HepG2 (cell line): ENCODE results near the gene CFAP70. TPM values are rescaled to one million over a fixed set of nuclear protein-coding genes. Genes with fewer than 3 reads are reported as not detected.
A peak's percentile ranks its signal among the peaks of the same experiment; 100 is the strongest.

Source experiments
- ARNTL ChIP-seq: sonication (generic); formaldehyde crosslinking; IDR thresholded peaks from 2 replicates; pipeline ENCODE4 v1.4.0; 2020; ENCODE audit warnings: mild to moderate bottlenecking, missing genetic modification reagents
- CHD4 ChIP-seq: fragments of 200-600 bp; sonication (generic); IDR thresholded peaks from 2 replicates; pipeline ENCODE4 v1.7.0; 2017; ENCODE audit warnings: mild to moderate bottlenecking, low read length, borderline replicate concordance
- DDIT3 ChIP-seq: sonication (generic); formaldehyde crosslinking; IDR thresholded peaks from 2 replicates; pipeline ENCODE4 v1.4.0; 2020; ENCODE audit warnings: mild to moderate bottlenecking, missing genetic modification reagents
- FOXA1 ChIP-seq, 2 experiments: fragments of 450-650 bp in 1 of 2; sonication (generic) in 1 of 2; formaldehyde crosslinking in 1 of 2; IDR thresholded peaks; 2 replicates each; pipeline versions ENCODE4 v1.4.0 to v1.6.1; 2016 to 2020; ENCODE audit warnings: missing genetic modification reagents in 1 of 2
- KDM5A ChIP-seq: fragments of 200-600 bp; sonication (generic); IDR thresholded peaks from 2 replicates; pipeline ENCODE4 v1.7.0; 2018; ENCODE audit warnings: antibody characterized with exemption, mild to moderate bottlenecking, low read length, borderline replicate concordance
- MAZ ChIP-seq, 2 experiments: sonication (generic) in 1 of 2; formaldehyde crosslinking in 1 of 2; IDR thresholded peaks; 2 replicates each; pipeline versions ENCODE4 v1.5.0 to v1.6.1; 2012 to 2020; ENCODE audit warnings: low read depth in 2 of 2, mild to moderate bottlenecking in 2 of 2, borderline replicate concordance in 1 of 2, improper control_type of control experiment in 1 of 2, low read length in 1 of 2, missing genetic modification reagents in 1 of 2, moderate library complexity in 1 of 2
- MYC ChIP-seq: sonication (generic); formaldehyde crosslinking; IDR thresholded peaks from 2 replicates; pipeline ENCODE4 v1.9.0; 2021; ENCODE audit warnings: missing genetic modification reagents, borderline replicate concordance
- MYNN ChIP-seq: sonication (generic); formaldehyde crosslinking; IDR thresholded peaks from 2 replicates; pipeline ENCODE4 v1.4.0; 2020; ENCODE audit warnings: mild to moderate bottlenecking, low read depth, missing genetic modification reagents
- POLR2AphosphoS5 ChIP-seq: IDR thresholded peaks from 2 replicates; pipeline ENCODE4 v1.6.1; 2012; ENCODE audit warnings: low read depth, low read length
- SAP130 ChIP-seq: IDR thresholded peaks from 2 replicates; pipeline ENCODE4 v1.6.1; 2016; ENCODE audit warnings: low read depth
- SP1 ChIP-seq, 2 experiments: fragments of 450-650 bp in 1 of 2; sonication (generic) in 1 of 2; formaldehyde crosslinking in 1 of 2; IDR thresholded peaks; 2 replicates each; pipeline versions ENCODE4 v1.4.0 to v1.6.1; 2016 to 2020; ENCODE audit warnings: missing genetic modification reagents in 1 of 2
- SPEN ChIP-seq: sonication (generic); formaldehyde crosslinking; IDR thresholded peaks from 2 replicates; pipeline ENCODE4 v1.5.1; 2020; ENCODE audit warnings: low read depth, mild to moderate bottlenecking, missing genetic modification reagents
- ZNF24 ChIP-seq: fragments of 450-650 bp; IDR thresholded peaks from 2 replicates; pipeline ENCODE4 v1.6.1; 2017; ENCODE audit warnings: antibody characterized with exemption, mild to moderate bottlenecking
- ZNF280B ChIP-seq: sonication (generic); formaldehyde crosslinking; IDR thresholded peaks from 2 replicates; pipeline ENCODE4 v1.5.0; 2020; ENCODE audit warnings: missing genetic modification reagents, mild to moderate bottlenecking, borderline replicate concordance
- ZNF282 ChIP-seq: fragments of 450-650 bp; IDR thresholded peaks from 2 replicates; pipeline ENCODE4 v1.6.1; 2018; ENCODE audit not compliant: partially characterized antibody
- ZNF441 ChIP-seq: sonication (generic); formaldehyde crosslinking; IDR thresholded peaks from 2 replicates; pipeline ENCODE4 v1.7.0; 2021; ENCODE audit warnings: missing genetic modification reagents, borderline replicate concordance
- ZNF451 ChIP-seq: sonication (generic); formaldehyde crosslinking; IDR thresholded peaks from 2 replicates; pipeline ENCODE4 v1.5.0; 2020; ENCODE audit warnings: mild to moderate bottlenecking, missing genetic modification reagents
- ZNF713 ChIP-seq: sonication (generic); formaldehyde crosslinking; IDR thresholded peaks from 2 replicates; pipeline ENCODE4 v1.4.0; 2020; ENCODE audit warnings: mild to moderate bottlenecking, missing genetic modification reagents
- ZNF720 ChIP-seq: sonication (generic); formaldehyde crosslinking; IDR thresholded peaks from 2 replicates; pipeline ENCODE4 v1.4.0; 2020; ENCODE audit warnings: missing genetic modification reagents
- polyA plus RNA-seq, 8 experiments: library from polyadenylated mRNA; depleted of rRNA in 3 of 8; stranded (reverse) in 7 of 8; unstranded in 1 of 8; fragments of >200 nt; fragmentation: Illumina TruSeq in 4 of 8; extraction: Trizol in 4 of 8; gene quantifications; 2 replicates each; pipeline versions ENCODE4 v1.2.1 to v1.2.3, GENCODE V29; 2011 to 2016; ENCODE audit warnings: low read depth in 4 of 8, missing spikeins in 1 of 8, mixed read lengths in 1 of 8; ENCODE audit not compliant: insufficient read depth in 1 of 8
- total RNA-seq, 5 experiments: library from RNA; depleted of rRNA; stranded (reverse); fragments of >200 nt; fragmentation: Illumina TruSeq; extraction: Trizol; gene quantifications; 2 replicates each; pipeline ENCODE4 v1.2.3, GENCODE V29; 2016; ENCODE audit warnings: low read depth in 1 of 5
- TF ChIP-seq, protein P1 (sequence below): sonication (generic); formaldehyde crosslinking; IDR thresholded peaks from 2 replicates; pipeline ENCODE4 v1.4.0; 2020; ENCODE audit warnings: missing genetic modification reagents
- TF ChIP-seq, protein P2 (sequence below): sonication (generic); formaldehyde crosslinking; IDR thresholded peaks from 2 replicates; pipeline ENCODE4 v1.4.0; 2020; ENCODE audit warnings: missing genetic modification reagents

The CFAP70 gene
- total and polyA plus RNA-seq, 2 of the 13 experiments (the other 11 are each of a cell fraction or from before 2014, with no cell fraction given): 0.27 to 0.38 TPM

DNA sequence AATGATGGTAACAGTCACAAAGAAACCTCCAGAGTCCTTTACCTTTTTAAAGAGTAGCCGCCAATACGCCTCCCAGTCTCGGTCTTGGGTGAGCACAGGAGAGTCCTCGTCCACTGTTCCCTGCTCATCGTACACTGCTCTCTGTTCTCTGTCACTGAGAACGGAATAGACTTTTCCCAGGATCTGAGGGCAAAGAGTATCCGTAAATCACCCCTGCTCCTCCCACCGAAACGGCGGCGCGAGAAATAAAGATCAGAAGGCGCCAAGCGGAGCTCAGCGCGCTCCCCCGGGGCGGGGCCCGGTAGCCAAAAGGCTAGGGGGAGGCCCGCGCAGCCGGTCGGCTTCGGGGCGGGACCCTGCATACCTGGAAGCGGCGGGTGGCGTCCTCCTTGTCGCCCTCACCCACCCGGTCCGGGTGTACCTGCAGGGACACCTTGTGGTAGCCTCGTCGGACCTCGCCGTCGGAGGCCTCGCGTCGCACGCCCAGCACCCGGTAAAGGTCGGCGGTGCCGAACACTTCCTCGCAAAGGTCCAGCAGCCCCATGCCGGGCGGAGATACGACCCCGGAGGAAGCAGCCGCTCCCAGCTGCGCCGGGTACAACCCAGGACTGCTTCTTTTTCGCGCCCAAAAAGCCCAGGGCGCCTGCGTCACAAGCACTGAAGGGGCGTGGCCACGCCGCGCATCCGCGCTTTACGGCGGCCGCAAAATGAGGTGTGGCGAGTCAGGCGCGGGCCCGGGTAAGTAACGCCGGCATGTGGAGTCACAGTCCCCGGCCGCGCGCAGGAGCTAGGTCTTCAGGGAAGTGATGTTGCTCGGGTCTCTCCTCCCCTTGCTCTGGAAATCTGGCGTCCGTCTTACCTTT lies 111.8 kb downstream of the CFAP70 start, which contains the start of gene DNAJC9 (continued):
- TF ChIP-seq ZNF280B (CRISPR knock-in tag) (peak; percentile 95), KDM5A (peak; percentile 81; the same call in 1 of the 2 replicates), ZNF720 (CRISPR knock-in tag) (no peak), SP1 (IDR thresholded peaks at IDR 0.05) (no peak), SP1 (CRISPR knock-in tag; IDR thresholded peaks at IDR 0.05) (peak; percentile 88), ZNF451 (CRISPR knock-in tag) (peak; percentile 85), ZNF713 (CRISPR knock-in tag) (no peak), CHD4 (no peak), MYNN (CRISPR knock-in tag) (no peak), ZNF441 (peak; percentile 53; the same call in 1 of the 2 replicates), MYC (CRISPR knock-in tag) (peak; percentile 93), ZNF24 (no peak), MAZ (IDR thresholded peaks at IDR 0.05; ENCODE audit: borderline replicate concordance, low read depth, low read length) (no peak), MAZ (CRISPR knock-in tag; IDR thresholded peaks at IDR 0.05; ENCODE audit: low read depth) (peak; percentile 93), DDIT3 (CRISPR knock-in tag) (no peak), ARNTL (CRISPR knock-in tag) (peak; percentile 75), ZNF282 (no peak), SAP130 (CRISPR knock-in tag) (peak; percentile 99), SPEN (CRISPR knock-in tag) (peak; percentile 95; the same call in 1 of the 2 replicates), POLR2AphosphoS5 (peak; percentile 82), FOXA1 (IDR thresholded peaks at IDR 0.05) (no peak), FOXA1 (CRISPR knock-in tag; IDR thresholded peaks at IDR 0.05) (no peak)
- TF ChIP-seq, protein P1, sequence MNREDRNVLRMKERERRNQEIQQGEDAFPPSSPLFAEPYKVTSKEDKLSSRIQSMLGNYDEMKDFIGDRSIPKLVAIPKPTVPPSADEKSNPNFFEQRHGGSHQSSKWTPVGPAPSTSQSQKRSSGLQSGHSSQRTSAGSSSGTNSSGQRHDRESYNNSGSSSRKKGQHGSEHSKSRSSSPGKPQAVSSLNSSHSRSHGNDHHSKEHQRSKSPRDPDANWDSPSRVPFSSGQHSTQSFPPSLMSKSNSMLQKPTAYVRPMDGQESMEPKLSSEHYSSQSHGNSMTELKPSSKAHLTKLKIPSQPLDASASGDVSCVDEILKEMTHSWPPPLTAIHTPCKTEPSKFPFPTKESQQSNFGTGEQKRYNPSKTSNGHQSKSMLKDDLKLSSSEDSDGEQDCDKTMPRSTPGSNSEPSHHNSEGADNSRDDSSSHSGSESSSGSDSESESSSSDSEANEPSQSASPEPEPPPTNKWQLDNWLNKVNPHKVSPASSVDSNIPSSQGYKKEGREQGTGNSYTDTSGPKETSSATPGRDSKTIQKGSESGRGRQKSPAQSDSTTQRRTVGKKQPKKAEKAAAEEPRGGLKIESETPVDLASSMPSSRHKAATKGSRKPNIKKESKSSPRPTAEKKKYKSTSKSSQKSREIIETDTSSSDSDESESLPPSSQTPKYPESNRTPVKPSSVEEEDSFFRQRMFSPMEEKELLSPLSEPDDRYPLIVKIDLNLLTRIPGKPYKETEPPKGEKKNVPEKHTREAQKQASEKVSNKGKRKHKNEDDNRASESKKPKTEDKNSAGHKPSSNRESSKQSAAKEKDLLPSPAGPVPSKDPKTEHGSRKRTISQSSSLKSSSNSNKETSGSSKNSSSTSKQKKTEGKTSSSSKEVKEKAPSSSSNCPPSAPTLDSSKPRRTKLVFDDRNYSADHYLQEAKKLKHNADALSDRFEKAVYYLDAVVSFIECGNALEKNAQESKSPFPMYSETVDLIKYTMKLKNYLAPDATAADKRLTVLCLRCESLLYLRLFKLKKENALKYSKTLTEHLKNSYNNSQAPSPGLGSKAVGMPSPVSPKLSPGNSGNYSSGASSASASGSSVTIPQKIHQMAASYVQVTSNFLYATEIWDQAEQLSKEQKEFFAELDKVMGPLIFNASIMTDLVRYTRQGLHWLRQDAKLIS: no peak
- TF ChIP-seq, protein P2, sequence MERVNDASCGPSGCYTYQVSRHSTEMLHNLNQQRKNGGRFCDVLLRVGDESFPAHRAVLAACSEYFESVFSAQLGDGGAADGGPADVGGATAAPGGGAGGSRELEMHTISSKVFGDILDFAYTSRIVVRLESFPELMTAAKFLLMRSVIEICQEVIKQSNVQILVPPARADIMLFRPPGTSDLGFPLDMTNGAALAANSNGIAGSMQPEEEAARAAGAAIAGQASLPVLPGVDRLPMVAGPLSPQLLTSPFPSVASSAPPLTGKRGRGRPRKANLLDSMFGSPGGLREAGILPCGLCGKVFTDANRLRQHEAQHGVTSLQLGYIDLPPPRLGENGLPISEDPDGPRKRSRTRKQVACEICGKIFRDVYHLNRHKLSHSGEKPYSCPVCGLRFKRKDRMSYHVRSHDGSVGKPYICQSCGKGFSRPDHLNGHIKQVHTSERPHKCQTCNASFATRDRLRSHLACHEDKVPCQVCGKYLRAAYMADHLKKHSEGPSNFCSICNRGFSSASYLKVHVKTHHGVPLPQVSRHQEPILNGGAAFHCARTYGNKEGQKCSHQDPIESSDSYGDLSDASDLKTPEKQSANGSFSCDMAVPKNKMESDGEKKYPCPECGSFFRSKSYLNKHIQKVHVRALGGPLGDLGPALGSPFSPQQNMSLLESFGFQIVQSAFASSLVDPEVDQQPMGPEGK (CRISPR knock-in tag): no peak; the same call in 1 of the 2 replicates
